ENCODE data around the gene MDGA2.
"Not testable (repeated sequence)": the region's sequence is repeated elsewhere in the genome, so short reads cannot be mapped to it uniquely, and the experiment has no call there.

MDGA2 gene

DNA sequence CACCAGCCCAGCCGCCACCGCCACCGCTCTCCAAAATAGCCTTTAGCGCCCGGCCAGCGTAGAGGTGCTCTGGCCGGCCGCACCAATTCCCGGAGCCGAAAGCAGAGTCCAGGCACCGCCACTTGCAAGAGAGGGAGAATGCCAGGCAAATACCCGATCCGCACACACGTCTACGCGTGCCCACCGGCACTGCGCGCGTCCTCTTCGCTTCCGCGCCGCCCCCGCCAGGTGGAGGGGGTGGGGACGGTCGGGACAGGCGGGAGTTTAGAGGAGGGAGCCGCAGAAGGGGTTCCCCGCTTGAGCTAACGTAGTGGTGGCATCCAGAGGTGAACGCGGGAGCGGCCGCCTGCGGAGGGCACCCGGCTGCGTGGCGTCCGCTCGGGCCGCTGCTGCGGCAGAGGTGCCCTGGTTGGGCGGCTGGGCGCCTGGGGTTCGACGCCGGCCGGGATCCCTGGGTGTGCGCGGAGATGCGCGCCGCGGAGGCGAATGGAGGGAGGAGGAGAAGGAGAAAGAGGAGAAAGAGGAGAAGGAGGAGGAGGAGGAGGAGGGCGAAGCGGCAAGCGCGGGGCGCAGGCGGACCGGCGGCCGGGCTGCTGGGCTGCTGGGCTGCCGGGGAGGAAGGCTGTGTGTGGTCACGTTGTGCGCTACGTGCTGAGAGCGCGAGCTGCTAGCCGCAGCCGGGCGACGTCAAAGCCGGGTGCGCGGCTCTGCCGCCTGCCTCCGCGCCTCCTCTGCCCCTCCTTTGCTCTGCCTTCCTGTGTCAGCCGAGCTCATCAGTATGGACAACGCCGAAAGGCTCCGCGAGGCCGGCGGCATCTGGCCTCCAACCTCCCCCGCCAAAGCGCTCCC, at the start of gene MDGA2:
MDGA2 (minus strand) TSS at position 140 of the 849 bp plus-strand sequence.
- no peak for DNase-seq

DNA sequence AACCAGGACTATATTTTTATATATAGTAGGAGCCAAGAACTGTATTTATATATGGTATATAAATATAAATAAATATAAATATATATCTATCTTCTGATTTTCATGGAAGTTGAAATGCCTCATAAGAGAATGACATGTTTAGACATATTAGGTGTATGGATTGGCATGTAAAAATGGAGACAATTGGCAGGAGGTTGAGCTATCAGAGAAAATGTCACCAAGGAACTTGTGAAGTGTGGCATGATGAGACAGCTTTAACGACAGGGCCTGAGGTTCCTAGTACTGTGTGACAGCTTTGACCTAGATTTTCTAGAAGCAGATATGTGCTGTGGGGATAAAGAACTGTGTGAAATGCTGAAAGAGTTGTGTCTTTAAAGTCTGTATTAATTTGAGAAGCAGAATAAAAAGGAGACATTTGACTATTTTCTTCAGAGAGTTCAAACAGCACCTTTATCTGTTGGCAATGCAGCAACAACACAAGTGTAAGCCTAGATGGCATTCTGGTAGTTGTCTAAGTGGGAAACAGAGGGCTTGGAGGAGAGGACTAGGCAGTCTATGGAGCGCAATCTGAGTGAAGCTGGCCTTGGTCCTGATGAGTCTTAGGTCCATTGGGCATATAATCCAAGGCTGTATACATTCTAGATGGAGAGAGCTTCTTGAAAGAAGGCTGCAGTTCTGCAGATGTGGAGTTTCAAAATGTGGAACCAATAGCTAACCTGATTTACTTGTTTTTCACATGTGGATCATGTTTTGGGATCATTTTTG, 47.7 kb upstream of the MDGA2 start:
- no peak for DNase-seq

DNA sequence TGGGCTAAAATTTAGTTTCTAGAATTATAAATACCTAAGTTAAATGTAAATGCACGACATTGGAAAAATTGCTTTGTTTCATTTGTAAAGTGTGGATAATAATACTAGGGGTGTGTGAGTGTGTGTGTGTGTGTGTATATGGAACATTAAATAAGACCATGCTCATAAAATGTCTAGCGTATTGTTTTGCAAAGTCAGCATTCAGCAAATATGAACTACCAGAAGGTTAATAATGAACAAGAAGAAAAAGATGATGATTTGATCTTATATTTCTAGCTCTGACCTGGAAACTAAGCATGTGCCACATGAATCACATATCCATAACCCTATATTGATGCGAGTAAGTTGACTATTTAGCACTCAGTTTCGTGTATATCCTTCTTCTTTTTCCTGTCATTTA, 44.9 kb upstream of the MDGA2 start:
- DNase-seq = no peak

DNA sequence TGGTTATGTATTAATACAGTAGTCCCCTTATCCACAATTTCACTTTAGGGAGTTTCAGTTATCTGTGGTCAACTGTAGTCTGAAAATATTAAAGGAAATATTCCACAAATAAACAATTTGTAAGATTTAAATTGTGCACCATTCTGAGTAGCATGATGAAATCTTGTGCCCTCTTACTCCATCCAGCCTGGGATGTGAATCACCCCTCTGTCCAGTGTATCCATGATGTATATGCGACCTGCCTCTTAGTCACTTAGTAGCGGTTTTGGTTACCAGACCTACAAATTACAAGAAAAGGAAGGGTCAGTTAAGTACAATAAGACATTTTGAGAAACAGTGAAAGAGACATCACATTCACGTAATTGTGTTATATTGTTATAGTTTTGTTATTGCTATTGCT, 39.9 kb upstream of the MDGA2 start:
- DNase-seq = no peak

DNA sequence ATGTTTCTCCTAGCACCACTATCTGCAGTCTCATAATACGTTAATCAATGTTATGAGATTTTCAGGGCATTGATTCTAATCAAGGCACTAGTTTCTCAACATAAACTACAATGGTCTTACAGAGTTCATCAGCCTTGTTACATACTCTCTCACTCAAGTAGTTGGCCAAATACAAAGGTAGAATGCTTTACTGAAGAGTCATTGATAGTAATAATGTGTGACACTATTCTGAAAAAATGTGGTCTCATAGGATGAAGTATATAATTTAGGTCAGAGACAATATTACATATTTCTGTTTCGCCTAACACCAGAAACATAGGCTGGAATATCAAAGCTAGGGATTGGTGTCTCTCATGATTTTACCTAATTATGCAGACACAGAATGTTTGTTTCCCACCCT, 35.2 kb upstream of the MDGA2 start:
- DNase-seq = no peak

DNA sequence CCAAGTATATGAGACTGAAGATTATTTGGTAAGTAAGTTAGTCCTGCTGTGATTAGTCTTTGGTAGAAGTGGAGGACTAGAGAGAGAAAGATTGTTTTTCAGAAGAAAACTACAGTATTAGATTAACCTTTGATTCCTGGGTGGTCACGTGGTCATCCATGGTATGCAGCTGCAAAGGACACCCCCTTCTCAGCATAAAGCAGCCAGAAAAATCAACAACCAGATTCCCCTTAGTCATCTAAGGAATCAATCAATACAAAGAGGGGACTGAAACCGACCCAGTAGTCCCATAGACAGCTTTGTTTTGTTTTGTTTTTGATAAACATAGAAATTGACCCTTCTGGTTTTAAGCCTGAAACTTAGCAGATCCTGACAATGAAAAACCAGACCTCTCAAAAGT, 30.3 kb upstream of the MDGA2 start:
- DNase-seq = no peak

DNA sequence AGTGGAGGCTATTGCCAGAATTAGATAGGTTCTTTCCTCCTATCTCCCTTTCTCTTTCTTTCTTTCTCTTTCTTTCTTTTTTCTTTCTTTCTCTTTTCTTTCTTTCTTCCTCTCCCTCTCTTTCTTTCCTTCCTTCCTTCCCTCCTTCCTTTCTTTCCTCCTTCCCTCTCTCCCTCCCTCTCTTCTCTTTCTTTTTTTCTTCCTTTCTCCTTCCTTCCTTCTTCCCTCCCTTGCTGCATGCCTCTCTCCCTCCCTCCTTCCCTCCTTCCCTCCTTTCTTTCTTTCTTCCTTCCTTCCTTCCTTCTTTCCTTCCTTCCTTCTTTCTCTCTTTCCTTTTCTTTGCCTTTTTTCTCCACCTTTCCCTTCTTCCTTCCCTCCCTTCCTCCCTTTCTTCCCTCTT, 16.4 kb upstream of the MDGA2 start:
- DNase-seq = no peak

DNA sequence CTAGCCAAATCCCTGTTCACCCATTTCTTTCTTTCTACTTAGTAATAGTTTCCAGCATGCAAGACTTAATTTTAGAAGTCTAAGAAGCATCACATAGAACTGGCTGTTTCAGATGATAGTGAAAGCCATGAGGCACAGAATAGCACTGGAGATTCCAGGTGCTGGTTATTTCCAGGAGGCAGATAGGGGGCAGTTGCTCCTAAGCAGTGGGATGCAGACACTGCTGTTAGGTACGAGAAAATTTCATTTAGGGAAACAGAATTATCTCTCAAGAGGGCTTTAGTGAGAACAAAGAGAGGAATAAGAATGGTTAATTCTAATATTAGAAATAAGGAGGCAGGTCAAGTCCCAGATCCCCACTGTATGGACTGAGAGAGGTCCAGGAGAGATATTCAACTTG, 3.6 kb upstream of the MDGA2 start:
- DNase-seq = no peak

DNA sequence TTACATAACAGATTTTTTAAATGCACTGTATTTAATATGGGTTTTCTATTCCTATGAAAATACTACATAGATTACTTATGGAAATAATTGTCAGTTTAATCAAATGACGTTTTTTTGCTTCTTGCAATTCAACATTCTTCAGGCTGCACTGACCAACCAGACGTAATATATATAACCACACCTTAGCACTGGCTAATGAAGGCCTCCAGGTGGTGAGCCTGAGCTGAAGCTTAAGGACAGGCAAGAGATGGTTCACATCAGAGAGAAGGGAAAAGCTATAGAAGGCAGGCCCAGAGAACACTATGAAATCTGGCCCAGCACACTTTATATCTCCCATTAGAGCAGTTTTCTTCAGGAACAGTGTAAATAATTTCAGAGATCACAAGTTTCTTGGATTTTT, 2.8 kb upstream of the MDGA2 start:
- no peak for DNase-seq

DNA sequence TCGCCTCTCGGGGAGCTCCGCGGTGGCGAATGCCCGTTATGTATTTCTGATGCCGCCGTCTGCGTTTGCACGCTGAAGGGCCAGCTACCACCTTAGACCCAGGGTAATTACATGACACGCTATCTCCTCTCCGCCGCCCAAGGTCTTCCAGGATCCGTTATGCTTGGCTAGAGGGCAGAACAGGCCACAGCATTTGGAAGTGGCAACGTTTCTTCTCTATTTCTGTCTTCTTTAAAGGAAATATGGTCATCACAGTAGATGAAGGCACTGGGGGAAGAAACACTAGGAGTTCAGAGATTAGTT, 861 bp upstream of the MDGA2 start:
- DNase-seq = no peak

DNA sequence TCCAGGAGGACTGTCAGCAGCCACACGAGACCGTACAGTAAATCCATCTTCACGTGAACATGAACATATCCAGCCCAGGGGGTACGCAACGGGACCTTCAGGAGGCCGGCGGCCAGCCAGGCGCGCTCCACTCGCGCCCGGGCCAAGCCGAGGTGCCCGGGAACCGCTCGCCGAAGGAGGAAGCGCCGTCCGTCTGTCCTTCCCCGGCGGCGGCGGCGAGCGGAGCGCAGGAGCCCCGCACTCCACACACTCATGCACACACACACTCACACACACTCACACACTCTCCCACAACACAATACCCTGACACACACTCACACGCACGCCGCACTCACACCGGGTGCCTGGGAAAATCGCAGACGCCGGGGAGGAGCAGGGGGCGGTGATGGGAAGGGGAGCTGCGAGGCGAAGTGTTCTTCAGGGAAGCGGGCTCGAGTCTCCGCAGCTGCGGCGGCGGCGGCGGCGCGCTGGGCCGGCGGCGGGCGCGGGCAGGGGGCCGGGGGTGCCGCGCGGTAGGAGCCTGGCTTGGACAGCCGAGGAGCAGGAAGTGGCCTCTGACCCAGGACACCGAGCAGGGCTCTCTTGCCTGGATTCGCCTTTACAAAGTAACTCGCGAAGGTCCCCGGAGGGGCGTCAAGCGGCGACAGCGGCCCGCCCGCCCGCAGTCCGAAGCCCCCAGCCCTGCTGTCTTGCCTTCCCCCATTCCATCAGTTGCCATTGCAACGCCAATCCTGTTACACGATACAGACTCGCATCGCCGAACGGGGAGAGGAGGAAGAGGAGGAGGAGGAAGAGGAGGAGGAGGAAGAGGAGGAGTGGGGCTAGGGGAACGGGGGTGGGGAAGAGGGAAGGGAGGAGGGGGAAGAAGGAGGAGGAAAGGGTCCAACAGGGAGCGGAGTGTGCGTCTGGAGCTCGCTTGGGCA, 601 bp downstream of the MDGA2 start:
- DNase-seq = no peak

DNA sequence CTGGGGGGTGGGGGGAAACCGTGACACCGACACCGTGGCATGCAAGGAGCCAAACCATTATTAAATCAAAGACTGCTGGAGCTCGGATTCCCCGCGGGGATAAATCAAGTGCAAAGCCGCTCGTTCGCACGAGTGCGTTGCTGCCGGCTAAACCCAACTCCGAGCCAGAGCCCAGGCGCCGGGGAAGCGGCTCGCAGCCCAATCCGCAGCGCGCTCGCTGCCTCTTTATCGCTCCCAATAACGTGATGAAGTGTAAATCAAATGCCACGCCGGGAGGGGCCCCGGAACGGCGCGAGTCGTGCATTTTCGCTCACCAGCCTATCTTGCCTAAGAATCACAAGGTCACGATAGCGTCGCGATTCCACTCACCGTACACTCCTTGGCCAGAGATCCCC, 1.3 kb downstream of the MDGA2 start:
- no peak for DNase-seq

DNA sequence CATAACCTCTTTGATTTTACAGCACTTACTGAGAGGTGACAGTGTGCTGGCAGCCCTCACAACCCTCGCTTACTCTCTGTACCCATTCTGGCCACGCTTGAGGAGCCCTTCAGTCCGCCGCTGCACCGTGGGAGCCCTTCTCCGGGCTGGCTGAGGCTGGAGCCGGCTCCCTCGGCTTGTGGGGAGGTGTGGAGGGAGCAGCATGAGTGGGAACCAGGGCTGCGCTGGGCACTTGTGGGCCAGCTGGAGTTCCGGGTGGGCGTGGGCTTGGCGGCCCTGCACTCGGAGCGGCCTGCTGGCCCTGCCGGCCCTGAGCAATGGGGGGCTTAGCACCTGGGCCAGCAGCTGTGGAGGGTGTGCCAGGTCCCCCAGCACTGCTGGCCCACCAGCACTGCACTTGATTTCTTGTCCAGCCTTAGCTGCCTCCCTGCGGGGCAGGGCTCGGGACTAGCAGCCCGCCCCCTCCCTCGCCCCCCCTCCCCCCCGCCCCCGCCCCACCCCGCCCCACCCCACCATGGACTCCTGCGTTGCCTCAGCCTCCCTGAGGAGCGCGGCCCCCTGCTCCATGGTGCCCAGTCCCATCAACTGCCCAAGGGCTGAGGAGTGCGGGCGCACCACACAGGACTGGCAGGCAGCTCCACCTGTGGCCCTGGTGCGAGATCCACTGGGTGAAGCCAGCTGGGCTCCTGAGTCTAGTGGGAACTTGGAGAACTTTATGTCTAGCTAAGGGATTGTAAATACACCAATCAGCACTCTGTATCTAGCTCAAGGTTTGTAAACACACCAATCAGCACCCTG, 9.9 kb downstream of the MDGA2 start:
- DNase-seq = no peak

DNA sequence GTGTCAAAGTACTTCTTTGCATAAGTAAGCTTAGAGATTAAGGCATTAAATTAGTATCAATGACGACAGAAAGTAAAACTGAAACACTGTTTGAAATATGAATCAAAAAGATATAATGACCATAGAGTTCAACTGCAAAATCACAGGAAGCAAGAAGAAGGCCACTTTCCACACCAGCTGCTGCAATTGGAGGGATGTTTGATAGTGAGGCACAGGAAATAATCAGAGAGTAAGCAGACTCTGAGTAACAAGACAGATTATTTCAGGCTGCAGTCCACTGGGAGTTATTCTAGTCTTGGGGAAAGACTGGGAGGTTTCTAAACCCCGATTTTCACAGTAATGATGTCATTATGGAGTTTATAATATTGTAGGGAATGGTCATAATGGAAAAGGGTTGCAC, 12.9 kb downstream of the MDGA2 start:
- DNase-seq = no peak

DNA sequence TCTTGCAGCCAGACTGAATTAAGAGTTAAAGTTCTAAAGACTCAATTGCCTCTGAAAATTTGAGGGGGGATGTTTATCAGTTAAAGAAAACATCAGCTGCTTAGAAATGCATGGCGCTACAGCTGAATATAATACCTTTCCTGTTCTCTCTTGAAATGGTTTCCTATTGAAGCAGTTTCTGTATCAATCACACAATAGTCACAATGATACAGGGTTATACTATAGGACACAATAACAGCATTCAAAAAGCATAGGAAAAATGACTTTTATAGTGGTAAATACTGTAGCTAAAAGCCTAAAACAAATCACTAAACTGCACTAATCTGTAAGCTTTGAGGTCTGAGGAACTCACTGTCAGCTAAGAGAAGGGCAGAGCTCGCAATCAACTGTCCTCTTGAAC, 15.2 kb downstream of the MDGA2 start:
- DNase-seq = no peak

DNA sequence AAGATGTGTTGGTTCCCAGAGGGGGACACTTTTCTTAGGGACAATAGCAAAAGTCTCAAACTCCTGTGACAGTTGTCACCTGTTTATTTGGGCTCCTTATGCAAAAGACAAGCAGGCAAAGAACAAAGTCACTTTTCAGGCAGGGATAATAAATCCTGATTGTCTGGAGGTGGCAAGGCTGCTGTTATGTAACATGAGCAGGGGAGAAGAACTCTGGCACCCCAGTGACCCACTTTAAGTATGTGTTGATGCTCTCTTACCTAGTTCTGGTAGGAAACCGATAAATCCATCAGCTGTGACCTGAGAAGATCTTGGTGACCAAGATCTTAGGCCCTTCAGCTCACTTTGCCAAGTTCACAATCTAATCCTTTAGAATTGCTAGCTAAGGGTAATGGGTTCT, 17.4 kb downstream of the MDGA2 start:
- no peak for DNase-seq

DNA sequence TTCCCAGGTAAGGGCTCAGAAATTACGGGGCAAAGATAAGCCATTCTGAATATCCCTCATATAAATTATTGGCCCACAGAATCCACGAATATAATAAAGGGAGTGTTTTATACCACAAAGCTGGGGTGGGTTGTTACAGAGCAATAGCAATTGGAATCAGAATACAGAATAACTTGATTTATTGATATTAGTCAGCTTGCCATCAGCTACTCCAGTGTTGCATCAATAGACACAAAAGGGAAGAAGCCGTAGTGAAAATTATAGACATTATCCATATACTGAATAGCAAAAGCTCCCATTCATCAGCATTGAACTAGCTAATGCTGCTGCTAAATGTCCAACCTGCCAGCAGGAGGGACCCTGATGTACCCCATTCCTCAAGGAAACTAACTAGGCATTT, 18.3 kb downstream of the MDGA2 start:
- DNase-seq = no peak

DNA sequence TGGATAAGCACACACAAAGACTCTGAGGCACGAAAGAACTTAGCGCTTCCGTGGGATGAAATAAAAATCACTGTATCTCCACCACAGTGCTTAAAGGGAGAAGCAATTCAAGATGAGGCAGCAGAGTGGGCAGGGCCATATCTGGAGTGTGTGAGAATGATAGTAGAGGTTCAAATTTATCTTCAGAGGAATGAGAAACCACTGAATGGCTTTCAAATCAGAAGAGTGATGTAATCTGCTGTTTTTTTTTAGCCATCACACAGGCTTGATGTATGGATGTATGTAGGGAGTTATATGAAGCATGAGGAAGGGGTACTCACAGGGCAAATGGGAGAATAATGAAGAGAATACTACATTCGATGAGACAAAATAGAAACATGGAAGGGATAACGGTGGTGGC, 24.1 kb downstream of the MDGA2 start:
- no peak for DNase-seq

DNA sequence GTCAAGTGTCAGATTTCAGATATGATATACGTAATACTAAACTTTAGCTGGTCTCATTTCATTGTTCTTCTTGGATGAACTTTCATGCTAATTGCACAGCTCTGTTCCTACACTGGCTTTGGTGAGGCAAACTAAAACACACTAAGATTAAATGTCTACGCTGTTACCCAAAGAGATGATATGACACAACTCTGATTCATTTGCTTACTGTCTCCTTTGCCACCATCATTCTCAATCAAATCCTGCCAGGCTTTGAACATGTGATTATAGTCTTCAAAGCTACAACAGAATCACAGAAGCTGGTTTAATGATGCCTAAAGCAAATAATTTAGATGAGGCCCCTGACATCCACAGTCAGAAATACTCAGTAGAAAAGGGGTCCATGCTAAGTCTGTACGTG, 37.7 kb downstream of the MDGA2 start:
- no peak for DNase-seq

DNA sequence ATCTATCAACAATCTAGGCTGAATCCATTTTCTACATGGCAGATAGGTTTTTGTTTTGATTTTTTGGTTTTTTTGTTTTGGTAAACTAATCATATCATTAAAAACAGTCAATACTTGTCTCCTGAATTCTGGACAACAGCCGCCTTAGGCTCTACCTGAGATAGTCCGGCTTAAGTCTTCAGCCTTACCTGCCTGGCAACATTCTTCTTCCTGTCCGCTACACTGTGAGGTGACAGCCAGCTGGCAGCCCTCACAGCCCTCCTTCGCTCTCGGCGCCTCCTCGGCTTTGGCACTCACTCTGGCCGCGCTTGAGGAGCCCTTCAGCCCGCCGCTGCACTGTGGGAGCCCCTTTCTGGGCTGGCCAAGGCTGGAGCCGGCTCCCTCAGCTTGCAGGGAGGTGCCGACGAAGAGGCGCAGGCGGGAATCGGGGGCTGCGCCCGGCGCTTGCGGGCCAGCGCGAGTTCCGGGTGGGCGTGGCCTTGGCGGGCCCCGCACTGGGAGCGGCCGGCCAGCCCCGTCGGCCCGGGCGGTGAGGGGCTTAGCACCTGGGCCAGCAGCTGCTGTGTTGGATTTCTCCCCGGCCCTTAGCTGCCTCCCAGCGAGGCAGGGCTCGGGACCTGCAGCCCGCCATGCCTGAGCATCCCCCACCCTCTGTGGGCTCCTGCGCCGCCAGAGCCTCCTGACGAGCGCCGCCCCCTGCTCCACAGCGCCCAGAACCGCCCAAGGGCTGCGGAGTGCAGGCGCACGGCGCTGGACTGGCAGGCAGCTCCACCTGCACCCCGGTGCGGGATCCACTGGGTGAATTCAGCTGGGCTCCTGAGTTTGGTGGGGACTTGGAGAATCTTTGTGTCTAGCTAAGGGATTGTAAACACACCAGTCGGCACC, 49.0 kb downstream of the MDGA2 start:
- no peak for DNase-seq

DNA sequence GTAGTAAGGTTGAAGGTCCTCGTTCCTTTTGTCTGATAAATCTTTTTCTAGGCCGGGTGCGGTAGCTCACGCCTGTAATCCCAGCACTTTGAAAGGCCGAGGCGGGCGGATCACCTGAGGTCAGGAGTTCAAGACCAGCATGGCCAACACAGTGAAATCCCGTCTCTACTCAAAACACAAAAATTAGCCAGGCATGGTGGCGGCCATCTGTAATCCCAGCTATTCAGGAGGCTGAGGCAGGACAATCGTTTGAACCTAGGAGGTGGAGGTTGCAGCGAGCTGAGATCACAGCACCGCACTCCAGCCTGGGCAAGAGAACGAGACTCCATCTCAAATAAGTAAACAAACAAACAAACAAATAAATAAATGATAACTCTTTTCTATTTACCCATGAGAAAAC, 51.3 kb downstream of the MDGA2 start:
- not testable (repeated sequence) for DNase-seq

DNA sequence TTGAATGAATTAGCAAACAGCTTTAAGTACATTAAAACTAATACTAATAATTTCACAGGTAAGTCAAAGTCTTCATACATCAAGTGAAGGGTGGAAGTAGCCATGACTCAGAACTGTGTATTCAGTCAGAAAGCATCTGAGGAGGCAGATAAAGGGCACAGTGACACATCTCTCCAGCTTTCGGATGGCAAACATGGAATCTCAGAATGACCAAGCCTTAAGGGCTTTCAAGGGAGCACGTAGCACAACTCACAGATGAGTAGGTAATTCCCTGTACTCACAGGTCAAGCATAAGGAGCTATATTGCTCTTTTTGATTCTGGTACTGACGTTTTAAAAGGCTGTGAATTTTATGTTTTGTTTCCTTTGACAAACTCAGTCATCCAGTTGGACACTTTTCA, 56.0 kb downstream of the MDGA2 start:
- no peak for DNase-seq

All from stimulated activated CD4-positive, alpha-beta T cell treated with anti-CD3 and anti-CD28 coated beads, Interleukin-4, amount 100 ng/mL, for 24 hours (primary cell).